Type B pancreatic cell (in vitro differentiated cells): ENCODE data around the gene CGNL1. TPM values are rescaled to one million over a fixed set of nuclear protein-coding genes. Genes with fewer than 3 reads are reported as not detected.

Experiments
- DNase-seq: peaks from one replicate; pipeline ENCODE4 v3.0.0; 2021; ENCODE audit warnings: mixed read lengths; ENCODE audit not compliant: unreplicated experiment; ENCODE audit errors: extremely low spot score
- H3K27ac Mint-ChIP-seq: 2 replicates; pipeline ENCODE4 v1.8.0; 2021; ENCODE audit warnings: mild to moderate bottlenecking, mixed read lengths
- H3K27me3 Mint-ChIP-seq: 2 replicates; pipeline ENCODE4 v1.8.0; 2021; ENCODE audit warnings: mixed read lengths
- H3K36me3 Mint-ChIP-seq: 2 replicates; pipeline ENCODE4 v1.8.0; 2021; ENCODE audit warnings: mixed read lengths
- H3K4me1 Mint-ChIP-seq: one replicate; pipeline ENCODE4 v1.8.0; 2021; ENCODE audit warnings: mixed read lengths; ENCODE audit not compliant: unreplicated experiment
- H3K4me3 Mint-ChIP-seq: 2 replicates; pipeline ENCODE4 v1.8.0; 2021; ENCODE audit warnings: mild to moderate bottlenecking, mixed read lengths
- H3K9me3 Mint-ChIP-seq: 2 replicates; pipeline ENCODE4 v1.8.0; 2021; ENCODE audit warnings: mixed read lengths
- CTCF ChIP-seq: fragments of 200-600 bp; sonication (generic); conservative IDR thresholded peaks from 2 replicates; pipeline ENCODE4 v1.5.0; 2021; ENCODE audit warnings: antibody characterized with exemption, mild to moderate bottlenecking
- total RNA-seq: library from RNA; stranded (reverse); gene quantifications from 2 replicates; pipeline ENCODE4 v1.2.1, GENCODE V29; 2021; ENCODE audit warnings: low replicate concordance

CGNL1 gene
- total RNA-seq, 1 donor from 2014 or later = 11.8 TPM

- no peaks in the 10 kb centered on the region for H3K9me3 Mint-ChIP-seq
- no peak for DNase-seq
- peaks cover 12% of the 10 kb centered on the region for H3K4me1 Mint-ChIP-seq
- no peak overlapping the region for H3K27ac Mint-ChIP-seq
- no peak overlapping the region for H3K4me3 Mint-ChIP-seq
- no peak for TF ChIP-seq CTCF
- no peaks in the 10 kb centered on the region for H3K27me3 Mint-ChIP-seq
- H3K36me3 Mint-ChIP-seq = peaks cover 8% of the 10 kb centered on the region
Measured at GRCh38 chr15:57470543-57470942, 94.2 kb downstream of the CGNL1 start.

- Mint-ChIP-seq H3K27me3 (no peaks in the 10 kb centered on the region), H3K36me3 (peaks cover 4% of the 10 kb centered on the region), H3K4me1 (peaks cover 31% of the 10 kb centered on the region), H3K4me3 (no peak overlapping the region), H3K27ac (no peak overlapping the region), H3K9me3 (no peaks in the 10 kb centered on the region)
- no peak for DNase-seq
- TF ChIP-seq CTCF = no peak
Measured at GRCh38 chr15:57472861-57473260, 96.6 kb downstream of the CGNL1 start.

- peaks cover 27% of the 10 kb centered on the region for H3K4me1 Mint-ChIP-seq
- no peak for TF ChIP-seq CTCF
- peaks cover 4% of the 10 kb centered on the region for H3K36me3 Mint-ChIP-seq
- no peaks in the 10 kb centered on the region for H3K27me3 Mint-ChIP-seq
- no peaks in the 10 kb centered on the region for H3K9me3 Mint-ChIP-seq
- H3K4me3 Mint-ChIP-seq = no peak overlapping the region
- H3K27ac Mint-ChIP-seq = no peak overlapping the region
- no peak for DNase-seq
Measured at GRCh38 chr15:57476533-57476975, 100.2 kb downstream of the CGNL1 start.

- TF ChIP-seq CTCF = no peak
- H3K27ac Mint-ChIP-seq = peak overlapping the region; percentile 68
- peaks cover 27% of the 10 kb centered on the region for H3K4me1 Mint-ChIP-seq
- no peaks in the 10 kb centered on the region for H3K9me3 Mint-ChIP-seq
- H3K36me3 Mint-ChIP-seq = peaks cover 4% of the 10 kb centered on the region
- no peaks in the 10 kb centered on the region for H3K27me3 Mint-ChIP-seq
- DNase-seq = no peak
- peak overlapping the region; percentile 39 for H3K4me3 Mint-ChIP-seq
Measured at GRCh38 chr15:57477736-57478522, 101.6 kb downstream of the CGNL1 start.

GRCh38 chr15:57479005-57479404, 102.7 kb downstream of the CGNL1 start:
- TF ChIP-seq CTCF = no peak
- no peak overlapping the region for H3K4me3 Mint-ChIP-seq
- no peak overlapping the region for H3K27ac Mint-ChIP-seq
- no peak for DNase-seq
- no peaks in the 10 kb centered on the region for H3K27me3 Mint-ChIP-seq
- H3K4me1 Mint-ChIP-seq = peaks cover 27% of the 10 kb centered on the region
- H3K9me3 Mint-ChIP-seq = no peaks in the 10 kb centered on the region
- peaks cover 4% of the 10 kb centered on the region for H3K36me3 Mint-ChIP-seq
